ENCODE measurements around the gene PDE8A.

DNA sequence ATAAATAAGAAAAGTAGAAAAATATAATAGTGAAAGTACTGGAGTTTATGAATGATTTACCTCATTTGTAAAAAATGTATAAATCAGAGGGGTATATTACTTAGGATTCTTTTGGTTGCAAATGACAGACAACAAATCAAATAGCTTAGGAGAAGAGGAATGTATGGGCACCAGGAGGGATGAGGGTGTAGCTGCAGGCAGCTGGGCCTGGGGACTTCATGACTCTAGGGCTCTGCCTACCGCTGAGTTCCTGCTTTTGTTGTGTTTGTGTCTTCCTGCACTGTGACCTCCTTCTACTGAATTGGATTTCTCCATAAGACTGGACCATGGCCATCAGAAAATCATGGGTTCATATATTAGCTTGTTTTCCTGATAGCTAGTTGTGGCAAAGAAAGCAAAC, 27.9 kb upstream of the PDE8A start:
- TF ChIP-seq, protein P1, sequence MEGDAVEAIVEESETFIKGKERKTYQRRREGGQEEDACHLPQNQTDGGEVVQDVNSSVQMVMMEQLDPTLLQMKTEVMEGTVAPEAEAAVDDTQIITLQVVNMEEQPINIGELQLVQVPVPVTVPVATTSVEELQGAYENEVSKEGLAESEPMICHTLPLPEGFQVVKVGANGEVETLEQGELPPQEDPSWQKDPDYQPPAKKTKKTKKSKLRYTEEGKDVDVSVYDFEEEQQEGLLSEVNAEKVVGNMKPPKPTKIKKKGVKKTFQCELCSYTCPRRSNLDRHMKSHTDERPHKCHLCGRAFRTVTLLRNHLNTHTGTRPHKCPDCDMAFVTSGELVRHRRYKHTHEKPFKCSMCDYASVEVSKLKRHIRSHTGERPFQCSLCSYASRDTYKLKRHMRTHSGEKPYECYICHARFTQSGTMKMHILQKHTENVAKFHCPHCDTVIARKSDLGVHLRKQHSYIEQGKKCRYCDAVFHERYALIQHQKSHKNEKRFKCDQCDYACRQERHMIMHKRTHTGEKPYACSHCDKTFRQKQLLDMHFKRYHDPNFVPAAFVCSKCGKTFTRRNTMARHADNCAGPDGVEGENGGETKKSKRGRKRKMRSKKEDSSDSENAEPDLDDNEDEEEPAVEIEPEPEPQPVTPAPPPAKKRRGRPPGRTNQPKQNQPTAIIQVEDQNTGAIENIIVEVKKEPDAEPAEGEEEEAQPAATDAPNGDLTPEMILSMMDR (conservative IDR thresholded peaks at IDR 0.05; ENCODE audit: low read length), result no peak
- no peak for TF ChIP-seq EZH2phosphoT487 (IDR thresholded peaks at IDR 0.05; ENCODE audit: borderline replicate concordance, low read depth, low read length)
